Endodermal cell (in vitro differentiated cells): ENCODE results near the gene KRTAP10-4. TPM values are rescaled to one million over a fixed set of nuclear protein-coding genes. Genes with fewer than 3 reads are reported as not detected.

ENCODE experiments used
- DNase-seq: peaks from one replicate; pipeline ENCODE4 v3.0.0-alpha.2; 2017
- H3K27ac ChIP-seq: 2 replicates; pipeline ENCODE4 v1.5.1; 2013; ENCODE audit warnings: mild to moderate bottlenecking, low read depth, low read length, moderate library complexity
- H3K27me3 ChIP-seq: 2 replicates; pipeline ENCODE4 v1.6.1; 2013; ENCODE audit warnings: mild to moderate bottlenecking, low read length, moderate library complexity; ENCODE audit not compliant: insufficient read depth, control insufficient read depth, poor library complexity, severe bottlenecking
- H3K36me3 ChIP-seq: 2 replicates; pipeline ENCODE4 v1.7.0; 2013; ENCODE audit warnings: mild to moderate bottlenecking, low read length, moderate library complexity; ENCODE audit not compliant: control insufficient read depth, insufficient read depth
- H3K4me1 ChIP-seq: one replicate; pipeline ENCODE4 v1.7.0; 2013; ENCODE audit warnings: low read length; ENCODE audit not compliant: control insufficient read depth, insufficient read depth
- H3K4me3 ChIP-seq: 2 replicates; pipeline ENCODE4 v1.5.1; 2013; ENCODE audit warnings: mild to moderate bottlenecking, low read length, moderate library complexity
- H3K9ac ChIP-seq: 2 replicates; pipeline ENCODE4 v1.6.1; 2013; ENCODE audit warnings: mild to moderate bottlenecking, low read length, moderate library complexity; ENCODE audit not compliant: poor library complexity, severe bottlenecking; ENCODE audit errors: extremely low read depth
- H3K9me3 ChIP-seq: 2 replicates; pipeline ENCODE4 v1.6.1; 2013; ENCODE audit warnings: mild to moderate bottlenecking, low read length, moderate library complexity; ENCODE audit not compliant: control insufficient read depth
- H3K27ac Mint-ChIP-seq: 2 replicates; pipeline ENCODE4 v1.8.0; 2020; ENCODE audit warnings: mixed read lengths
- H3K27me3 Mint-ChIP-seq: 2 replicates; pipeline ENCODE4 v1.8.0; 2021; ENCODE audit warnings: mild to moderate bottlenecking, mixed read lengths; ENCODE audit not compliant: insufficient read depth
- H3K36me3 Mint-ChIP-seq: 2 replicates; pipeline ENCODE4 v1.8.0; 2020; ENCODE audit warnings: low read depth, mixed read lengths
- H3K4me1 Mint-ChIP-seq: 2 replicates; pipeline ENCODE4 v1.8.0; 2020; ENCODE audit warnings: mixed read lengths
- H3K4me3 Mint-ChIP-seq: 2 replicates; pipeline ENCODE4 v1.8.0; 2020; ENCODE audit warnings: mild to moderate bottlenecking, moderate library complexity, mixed read lengths
- H3K9me3 Mint-ChIP-seq: 2 replicates; pipeline ENCODE4 v1.8.0; 2020; ENCODE audit warnings: mild to moderate bottlenecking, mixed read lengths
- WGBS, 2 experiments: methylation state at CpG; one replicate each; pipeline versions ENCODE4 v1.1.5 to v1.1.7; 2013; ENCODE audit warnings: missing lambda C conversion rate in 2 of 2, mixed read lengths in 1 of 2; ENCODE audit not compliant: insufficient coverage in 1 of 2, insufficient read length in 1 of 2; 5-methylcytosine and 5-hydroxymethylcytosine counted together
- total RNA-seq, 2 donors: library from RNA; stranded (reverse); fragmentation: NEBNext Ultra II Directional in 1 of 2; extraction: Animal tissue kit (Norgen Biotek cat#: 25700) in 1 of 2; gene quantifications; 2 replicates in 1 of 2; 3 replicates in 1 of 2; pipeline ENCODE4 v1.2.1, GENCODE V29; 2021
- TF ChIP-seq, protein P1 (sequence below): fragments of 200-600 bp; sonication (generic); conservative IDR thresholded peaks from 2 replicates; pipeline ENCODE4 v1.5.0; 2021; ENCODE audit warnings: antibody characterized with exemption, mild to moderate bottlenecking

The KRTAP10-4 gene
- total RNA-seq, 2 donors from 2014 or later: not detected

DNA sequence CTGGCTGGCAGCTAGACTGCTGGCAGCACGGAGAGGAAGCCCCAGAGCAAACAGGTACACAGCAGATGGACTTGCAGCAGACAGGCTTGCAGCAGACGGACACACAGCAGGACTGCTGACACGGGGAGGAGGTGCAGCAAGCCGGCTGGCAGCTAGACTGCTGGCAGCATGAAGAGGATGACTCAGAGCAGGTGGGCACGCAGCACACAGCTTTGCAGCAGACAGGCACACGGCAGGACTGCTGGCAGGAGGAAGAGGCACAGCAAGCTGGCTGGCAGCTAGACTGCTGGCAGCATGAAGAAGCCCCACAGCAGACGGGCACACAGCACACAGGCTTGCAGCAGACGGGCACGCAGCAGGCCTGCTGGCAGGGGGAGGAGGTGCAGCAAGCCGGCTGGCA lies 22.7 kb upstream of the KRTAP10-4 start:
- H3K4me1 Mint-ChIP-seq: peaks cover 14% of the 10 kb centered on the region
- H3K27me3 ChIP-seq: no peaks in the 10 kb centered on the region
- H3K4me3 ChIP-seq: no peak overlapping the region
- H3K36me3 Mint-ChIP-seq: no peaks in the 10 kb centered on the region
- H3K9me3 ChIP-seq: no peaks in the 10 kb centered on the region
- WGBS, 2 experiments: 73 to 81% methylated on average over 7 to 10 of the region's 10 CpGs
- H3K27ac ChIP-seq: no peak overlapping the region
- no peaks in the 10 kb centered on the region for H3K36me3 ChIP-seq
- no peak overlapping the region for H3K4me3 Mint-ChIP-seq
- peaks cover 1% of the 10 kb centered on the region for H3K27me3 Mint-ChIP-seq
- H3K9me3 Mint-ChIP-seq: peaks cover 9% of the 10 kb centered on the region
- H3K4me1 ChIP-seq: no peaks in the 10 kb centered on the region
- no peak overlapping the region for H3K9ac ChIP-seq
- TF ChIP-seq, protein P1, sequence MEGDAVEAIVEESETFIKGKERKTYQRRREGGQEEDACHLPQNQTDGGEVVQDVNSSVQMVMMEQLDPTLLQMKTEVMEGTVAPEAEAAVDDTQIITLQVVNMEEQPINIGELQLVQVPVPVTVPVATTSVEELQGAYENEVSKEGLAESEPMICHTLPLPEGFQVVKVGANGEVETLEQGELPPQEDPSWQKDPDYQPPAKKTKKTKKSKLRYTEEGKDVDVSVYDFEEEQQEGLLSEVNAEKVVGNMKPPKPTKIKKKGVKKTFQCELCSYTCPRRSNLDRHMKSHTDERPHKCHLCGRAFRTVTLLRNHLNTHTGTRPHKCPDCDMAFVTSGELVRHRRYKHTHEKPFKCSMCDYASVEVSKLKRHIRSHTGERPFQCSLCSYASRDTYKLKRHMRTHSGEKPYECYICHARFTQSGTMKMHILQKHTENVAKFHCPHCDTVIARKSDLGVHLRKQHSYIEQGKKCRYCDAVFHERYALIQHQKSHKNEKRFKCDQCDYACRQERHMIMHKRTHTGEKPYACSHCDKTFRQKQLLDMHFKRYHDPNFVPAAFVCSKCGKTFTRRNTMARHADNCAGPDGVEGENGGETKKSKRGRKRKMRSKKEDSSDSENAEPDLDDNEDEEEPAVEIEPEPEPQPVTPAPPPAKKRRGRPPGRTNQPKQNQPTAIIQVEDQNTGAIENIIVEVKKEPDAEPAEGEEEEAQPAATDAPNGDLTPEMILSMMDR: no peak
- DNase-seq: no peak
- H3K27ac Mint-ChIP-seq: no peak overlapping the region

DNA sequence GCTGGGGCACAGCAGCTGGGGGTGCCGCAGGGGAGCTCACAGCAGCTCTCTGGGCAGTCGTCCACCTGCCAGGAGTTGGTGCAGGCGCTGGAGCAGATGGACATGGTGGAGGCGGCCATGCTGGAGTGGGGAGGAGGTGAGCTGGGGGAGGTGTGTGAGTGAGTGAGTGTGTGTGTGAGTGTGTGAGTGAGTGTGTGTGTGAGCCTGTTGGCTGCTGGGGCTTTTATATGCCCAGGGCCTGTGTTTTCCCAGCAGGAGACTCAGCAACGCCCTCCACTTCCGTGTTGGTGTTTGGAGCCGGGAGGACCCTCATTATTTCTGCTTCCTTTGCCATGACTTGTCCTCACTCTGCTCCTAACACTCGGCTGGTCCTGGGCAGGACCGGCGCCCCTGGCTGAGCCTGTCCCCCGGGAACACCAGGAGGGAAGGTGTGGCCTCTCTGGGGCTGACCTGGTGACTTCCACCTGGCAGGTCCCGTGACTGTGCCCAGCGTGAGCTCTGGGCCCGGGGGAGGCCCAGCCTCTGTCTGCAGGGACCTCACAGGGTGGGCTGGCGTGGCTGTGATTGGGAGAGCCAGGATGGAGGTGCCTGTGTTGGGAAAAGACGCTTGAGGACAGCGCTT lies 22.1 kb upstream of the KRTAP10-4 start, which contains the start of gene KRTAP10-2:
TSS of gene KRTAP10-2 (minus strand) at position 166 of the 622 bp plus-strand sequence. CDS start at position 119, 47 bp downstream.
- H3K27me3 ChIP-seq: no peaks in the 10 kb centered on the region
- 83 to 89% methylated on average over 5 to 17 of the region's 17 CpGs for WGBS, 2 experiments
- H3K27ac ChIP-seq: no peak within 1 kb of the TSS
- no peak within 1 kb of the TSS for H3K9ac ChIP-seq
- Mint-ChIP-seq H3K9me3 (peaks cover 6% of the 10 kb centered on the region), H3K27ac (peak within 1 kb of the TSS; percentile 38), H3K27me3 (peaks cover 1% of the 10 kb centered on the region), H3K4me1 (peaks cover 14% of the 10 kb centered on the region), H3K4me3 (no peak within 1 kb of the TSS), H3K36me3 (no peaks in the 10 kb centered on the region)
- DNase-seq: peak; percentile 55
- H3K4me3 ChIP-seq: no peak within 1 kb of the TSS
- H3K36me3 ChIP-seq: no peaks in the 10 kb centered on the region
- no peaks in the 10 kb centered on the region for H3K9me3 ChIP-seq
- no peaks in the 10 kb centered on the region for H3K4me1 ChIP-seq
- TF ChIP-seq, protein P1: no peak

DNA sequence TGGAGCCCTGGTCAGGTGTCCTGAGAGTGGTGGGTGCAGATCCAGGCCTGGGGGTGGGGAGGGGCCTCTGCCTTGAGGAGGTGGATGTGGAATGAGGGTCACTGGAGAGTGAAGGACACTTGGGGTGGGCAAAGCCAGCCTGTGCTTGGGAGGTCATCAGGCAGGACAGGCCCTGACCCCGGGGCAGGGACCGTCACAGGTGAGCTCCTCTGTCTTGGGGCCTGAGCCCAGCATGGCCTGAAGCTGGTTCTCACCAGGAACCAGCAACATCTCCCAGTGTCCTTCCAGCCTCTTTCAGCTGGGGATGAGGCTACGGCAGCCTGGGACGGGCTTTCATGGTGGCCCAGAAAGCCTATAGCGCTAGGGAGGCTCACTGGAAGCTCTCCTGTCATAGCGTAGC lies 21.4 kb upstream of the KRTAP10-4 start:
- Mint-ChIP-seq H3K4me3 (no peak overlapping the region), H3K27ac (no peak overlapping the region), H3K36me3 (no peaks in the 10 kb centered on the region), H3K4me1 (peaks cover 14% of the 10 kb centered on the region), H3K27me3 (peaks cover under 1% of the 10 kb centered on the region), H3K9me3 (no peaks in the 10 kb centered on the region)
- DNase-seq: peak; percentile 39
- H3K9me3 ChIP-seq: no peaks in the 10 kb centered on the region
- WGBS, 2 experiments: 77 to 95% methylated on average over 4 to 6 of the region's 6 CpGs
- H3K27me3 ChIP-seq: no peaks in the 10 kb centered on the region
- no peak overlapping the region for H3K9ac ChIP-seq
- H3K4me3 ChIP-seq: no peak overlapping the region
- TF ChIP-seq, protein P1: no peak
- no peak overlapping the region for H3K27ac ChIP-seq
- H3K36me3 ChIP-seq: no peaks in the 10 kb centered on the region
- H3K4me1 ChIP-seq: no peaks in the 10 kb centered on the region
